ENCODE data around the gene LIF. TPM values are rescaled to one million over a fixed set of nuclear protein-coding genes. Genes with fewer than 3 reads are reported as not detected.
A peak's percentile ranks its signal among the peaks of the same experiment; 100 is the strongest.

The LIF gene
- 18.9 to 21.5 TPM (median 21.3 TPM) in 3 replicates for total RNA-seq
- long read RNA-seq, partial matches to known transcripts = 24 of 27 reads
- long read RNA-seq, other reads (novel, unspliced or antisense) = 2 of 27 reads

DNA sequence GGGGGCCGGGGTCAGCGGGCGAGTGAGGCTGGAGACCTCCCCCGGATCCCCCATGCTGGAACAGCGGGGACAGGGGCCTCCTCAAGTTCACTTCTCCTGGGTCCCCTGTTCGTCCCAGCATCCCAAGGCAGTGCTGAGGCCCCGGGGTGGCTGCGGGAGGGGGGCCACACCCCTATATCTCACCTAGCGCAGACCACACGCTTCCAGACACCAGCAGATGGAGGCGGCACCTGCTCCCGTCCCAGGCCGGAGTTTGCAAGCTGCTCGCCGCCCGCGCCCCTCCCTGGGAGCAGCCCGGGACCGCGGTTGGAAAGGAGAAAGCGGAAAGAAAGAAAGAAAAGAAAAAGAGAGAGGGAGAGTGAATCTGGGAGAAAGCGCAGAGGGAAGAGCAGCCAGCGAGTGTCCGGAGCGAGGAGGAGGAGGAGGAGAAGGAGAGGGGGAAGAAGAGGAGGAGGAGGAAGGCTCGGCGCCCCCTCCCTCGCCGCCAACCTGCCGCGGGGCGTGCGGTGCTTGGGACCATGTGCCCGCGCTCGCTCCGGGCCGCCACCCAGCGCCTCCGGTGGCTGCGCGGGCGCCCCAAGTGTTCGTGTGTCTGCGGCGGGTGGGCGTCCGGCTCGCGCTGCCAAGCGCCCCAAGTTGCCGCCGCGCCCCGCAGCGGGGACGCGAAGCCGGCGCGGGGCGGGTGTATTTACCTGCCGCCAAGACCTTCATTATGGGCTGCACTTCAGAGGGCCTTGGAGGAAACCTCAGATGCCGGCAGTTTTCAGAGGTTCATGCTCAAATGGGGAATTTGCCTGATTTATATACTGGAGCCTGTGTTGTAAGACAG is at the start of gene LIF:
LIF (minus strand) TSS at position 775 of the 829 bp plus-strand sequence; CDS start at position 711, 64 bp downstream.
- no peak for DNase-seq (ENCODE audit: low spot score)
- TF ChIP-seq, protein P1, sequence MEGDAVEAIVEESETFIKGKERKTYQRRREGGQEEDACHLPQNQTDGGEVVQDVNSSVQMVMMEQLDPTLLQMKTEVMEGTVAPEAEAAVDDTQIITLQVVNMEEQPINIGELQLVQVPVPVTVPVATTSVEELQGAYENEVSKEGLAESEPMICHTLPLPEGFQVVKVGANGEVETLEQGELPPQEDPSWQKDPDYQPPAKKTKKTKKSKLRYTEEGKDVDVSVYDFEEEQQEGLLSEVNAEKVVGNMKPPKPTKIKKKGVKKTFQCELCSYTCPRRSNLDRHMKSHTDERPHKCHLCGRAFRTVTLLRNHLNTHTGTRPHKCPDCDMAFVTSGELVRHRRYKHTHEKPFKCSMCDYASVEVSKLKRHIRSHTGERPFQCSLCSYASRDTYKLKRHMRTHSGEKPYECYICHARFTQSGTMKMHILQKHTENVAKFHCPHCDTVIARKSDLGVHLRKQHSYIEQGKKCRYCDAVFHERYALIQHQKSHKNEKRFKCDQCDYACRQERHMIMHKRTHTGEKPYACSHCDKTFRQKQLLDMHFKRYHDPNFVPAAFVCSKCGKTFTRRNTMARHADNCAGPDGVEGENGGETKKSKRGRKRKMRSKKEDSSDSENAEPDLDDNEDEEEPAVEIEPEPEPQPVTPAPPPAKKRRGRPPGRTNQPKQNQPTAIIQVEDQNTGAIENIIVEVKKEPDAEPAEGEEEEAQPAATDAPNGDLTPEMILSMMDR (IDR thresholded peaks at IDR 0.05) = peak; percentile 66
- Mint-ChIP-seq H3K4me3 (ENCODE audit: unreplicated experiment) (peak within 1 kb of the TSS; percentile 98), H3K36me3 (ENCODE audit: low read depth) (no peaks in the 10 kb centered on the region), H3K27ac (ENCODE audit: unreplicated experiment) (peak within 1 kb of the TSS; percentile 95), H3K4me1 (ENCODE audit: low read depth) (peaks cover 83% of the 10 kb centered on the region), H3K27me3 (ENCODE audit: low read depth) (no peaks in the 10 kb centered on the region), H3K9me3 (ENCODE audit: low read depth) (no peaks in the 10 kb centered on the region)

DNA sequence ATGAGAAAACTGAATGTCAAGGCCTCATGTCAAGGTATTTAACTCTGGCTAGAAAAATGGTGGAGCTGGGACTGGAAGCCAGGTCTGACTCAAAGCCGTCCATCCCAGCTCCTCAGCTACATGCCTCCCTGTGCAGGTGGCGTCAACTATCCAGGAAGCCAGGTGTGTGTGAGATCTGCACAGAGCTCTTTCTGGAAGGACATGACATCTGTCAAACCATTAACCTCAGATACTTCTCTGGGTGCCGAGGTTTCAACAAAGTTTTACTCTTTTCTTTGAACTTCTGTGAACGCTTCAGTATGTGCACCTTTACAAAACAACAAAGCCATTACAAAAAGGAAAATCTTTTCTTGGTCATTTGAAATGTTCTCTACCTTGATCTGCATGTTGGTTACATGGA is 49.8 kb upstream of the LIF start:
- no peaks in the 10 kb centered on the region for H3K27me3 Mint-ChIP-seq (ENCODE audit: low read depth)
- TF ChIP-seq, protein P1 (IDR thresholded peaks at IDR 0.05) = no peak
- H3K36me3 Mint-ChIP-seq (ENCODE audit: low read depth) = peaks cover 23% of the 10 kb centered on the region
- no peak overlapping the region for H3K27ac Mint-ChIP-seq (ENCODE audit: unreplicated experiment)
- DNase-seq (ENCODE audit: low spot score) = no peak
- H3K4me3 Mint-ChIP-seq (ENCODE audit: unreplicated experiment) = no peak overlapping the region
- H3K9me3 Mint-ChIP-seq (ENCODE audit: low read depth) = no peaks in the 10 kb centered on the region
- H3K4me1 Mint-ChIP-seq (ENCODE audit: low read depth) = peaks cover 8% of the 10 kb centered on the region

DNA sequence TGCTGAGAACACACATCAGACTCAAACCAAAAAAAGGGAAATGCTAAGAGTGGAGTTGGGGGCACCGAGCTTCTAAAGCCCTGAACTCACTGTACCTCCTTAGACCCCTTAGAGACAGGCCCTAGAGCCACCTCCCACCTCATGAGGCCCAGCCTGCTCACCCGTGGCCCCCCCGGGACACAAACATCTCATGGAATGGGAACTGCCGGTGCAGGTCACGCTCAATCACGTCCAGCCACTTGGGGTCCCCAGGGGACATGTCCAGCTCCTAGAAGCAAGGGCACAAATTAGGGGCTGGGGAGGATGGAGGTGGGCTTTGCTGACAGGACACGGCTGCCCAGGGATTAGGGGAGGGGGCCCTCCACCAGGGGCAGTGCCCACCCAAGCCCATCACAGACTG is 49.0 kb upstream of the LIF start:
- H3K27ac Mint-ChIP-seq (ENCODE audit: unreplicated experiment) = no peak overlapping the region
- no peaks in the 10 kb centered on the region for H3K27me3 Mint-ChIP-seq (ENCODE audit: low read depth)
- H3K36me3 Mint-ChIP-seq (ENCODE audit: low read depth) = peaks cover 20% of the 10 kb centered on the region
- no peak for DNase-seq (ENCODE audit: low spot score)
- H3K4me1 Mint-ChIP-seq (ENCODE audit: low read depth) = peaks cover 12% of the 10 kb centered on the region
- no peaks in the 10 kb centered on the region for H3K9me3 Mint-ChIP-seq (ENCODE audit: low read depth)
- H3K4me3 Mint-ChIP-seq (ENCODE audit: unreplicated experiment) = no peak overlapping the region
- TF ChIP-seq, protein P1 (IDR thresholded peaks at IDR 0.05) = no peak

DNA sequence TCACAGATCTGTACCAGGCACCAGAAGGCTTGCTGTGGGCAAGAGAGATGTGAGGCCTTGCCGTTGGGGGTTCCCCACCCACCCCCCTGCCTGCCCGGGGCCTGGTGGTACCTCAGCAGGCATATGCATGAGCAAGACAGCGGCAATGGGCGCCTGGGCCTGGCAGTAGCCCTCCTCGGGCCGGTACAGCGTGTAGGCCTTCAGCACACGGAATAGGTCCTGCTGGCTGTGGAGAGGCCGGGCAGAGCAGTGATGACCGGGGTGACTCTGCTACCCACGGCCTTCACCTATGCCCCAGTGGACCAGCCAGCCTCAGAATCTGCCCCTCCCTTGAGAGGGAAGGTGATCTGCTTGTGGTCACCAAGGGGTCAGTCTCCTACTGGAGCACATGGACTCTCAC is 48.3 kb upstream of the LIF start:
- DNase-seq (ENCODE audit: low spot score) = no peak
- H3K27ac Mint-ChIP-seq (ENCODE audit: unreplicated experiment) = no peak overlapping the region
- H3K4me3 Mint-ChIP-seq (ENCODE audit: unreplicated experiment) = no peak overlapping the region
- peaks cover 20% of the 10 kb centered on the region for H3K4me1 Mint-ChIP-seq (ENCODE audit: low read depth)
- TF ChIP-seq, protein P1 (IDR thresholded peaks at IDR 0.05) = no peak
- H3K27me3 Mint-ChIP-seq (ENCODE audit: low read depth) = no peaks in the 10 kb centered on the region
- no peaks in the 10 kb centered on the region for H3K9me3 Mint-ChIP-seq (ENCODE audit: low read depth)
- H3K36me3 Mint-ChIP-seq (ENCODE audit: low read depth) = peaks cover 20% of the 10 kb centered on the region

DNA sequence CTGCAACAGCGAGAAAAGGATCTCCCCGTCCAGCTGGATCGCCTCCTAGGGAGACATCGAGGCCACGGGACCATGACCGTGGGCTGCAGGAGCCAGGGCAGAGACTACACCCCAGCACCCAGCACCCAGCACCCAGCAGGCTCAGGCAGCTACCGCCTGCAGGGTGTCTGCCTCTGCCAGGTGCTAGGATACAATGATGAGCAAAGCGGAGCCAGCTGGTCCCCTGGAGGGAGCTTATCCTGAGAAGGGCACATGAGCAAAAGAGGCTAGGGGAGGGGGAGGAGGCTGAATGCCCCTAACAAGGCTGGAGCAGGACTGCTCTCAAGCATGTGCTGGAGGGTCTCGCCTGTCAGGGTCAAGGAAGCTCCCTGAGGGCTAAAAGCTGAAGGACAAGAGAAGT is 47.5 kb upstream of the LIF start:
- TF ChIP-seq, protein P1 (IDR thresholded peaks at IDR 0.05) = no peak
- Mint-ChIP-seq H3K9me3 (ENCODE audit: low read depth) (no peaks in the 10 kb centered on the region), H3K4me1 (ENCODE audit: low read depth) (peaks cover 22% of the 10 kb centered on the region), H3K27ac (ENCODE audit: unreplicated experiment) (peak overlapping the region; percentile 61), H3K4me3 (ENCODE audit: unreplicated experiment) (no peak overlapping the region), H3K27me3 (ENCODE audit: low read depth) (no peaks in the 10 kb centered on the region), H3K36me3 (ENCODE audit: low read depth) (peaks cover 19% of the 10 kb centered on the region)
- DNase-seq (ENCODE audit: low spot score) = no peak
